Measurements from ENCODE around the gene CASP9.

The CASP9 gene

GRCh38 chr1:15524021-15524282, at the start of gene CASP9:
TSS of gene CASP9 (minus strand) at chr1:15524215. CDS start at chr1:15524200, 15 bp downstream.
- no peak for DNase-seq

GRCh38 chr1:15573477-15573876, 49.5 kb upstream of the CASP9 start:
- DNase-seq, result no peak

GRCh38 chr1:15571266-15571665, 47.3 kb upstream of the CASP9 start:
- DNase-seq, result no peak

GRCh38 chr1:15570861-15571260, 46.8 kb upstream of the CASP9 start:
- DNase-seq, result no peak

GRCh38 chr1:15568387-15569073, 44.5 kb upstream of the CASP9 start:
- no peak for DNase-seq

- DNase-seq, result no peak
These were observed 35.3 kb upstream of the CASP9 start for GRCh38 chr1:15559189-15559810.

- DNase-seq, result no peak
These were observed 34.5 kb upstream of the CASP9 start for GRCh38 chr1:15558516-15558915.

- DNase-seq, result no peak
These were observed 33.6 kb upstream of the CASP9 start for GRCh38 chr1:15557594-15557993.

GRCh38 chr1:15557008-15557407, 33.0 kb upstream of the CASP9 start:
- no peak for DNase-seq

GRCh38 chr1:15550573-15550972, 26.6 kb upstream of the CASP9 start:
- no peak for DNase-seq

- DNase-seq, result no peak
These were observed 22.6 kb upstream of the CASP9 start for GRCh38 chr1:15546641-15547040.

GRCh38 chr1:15543589-15544568, 19.9 kb upstream of the CASP9 start:
- DNase-seq, result no peak

- no peak for DNase-seq
These were observed 19.2 kb upstream of the CASP9 start for GRCh38 chr1:15543251-15543588.

GRCh38 chr1:15542388-15543250, 18.6 kb upstream of the CASP9 start:
- no peak for DNase-seq

GRCh38 chr1:15541231-15541792, 17.3 kb upstream of the CASP9 start:
- no peak for DNase-seq

GRCh38 chr1:15540186-15540585, 16.2 kb upstream of the CASP9 start:
- no peak for DNase-seq

GRCh38 chr1:15538771-15539170, 14.8 kb upstream of the CASP9 start:
- DNase-seq, result no peak

- DNase-seq, result no peak
These were observed 7.7 kb upstream of the CASP9 start for GRCh38 chr1:15531682-15532081.

GRCh38 chr1:15531003-15531402, 7.0 kb upstream of the CASP9 start:
- no peak for DNase-seq

GRCh38 chr1:15526490-15527339, 2.7 kb upstream of the CASP9 start, which contains the start of gene DNAJC16:
TSS of gene DNAJC16 (plus strand) at chr1:15526848. CDS start at chr1:15529106, 2,258 bp downstream.
- DNase-seq, result peak; percentile 76 to 99

GRCh38 chr1:15526021-15526489, 2.0 kb upstream of the CASP9 start:
- DNase-seq, result no peak

All from cerebellar nuclear complex (tissue), 1 donor.